Esophagus (tissue), 2 donors: ENCODE results near the gene ABHD12. TPM values are rescaled to one million over a fixed set of nuclear protein-coding genes. Genes with fewer than 3 reads are reported as not detected.

Experiments used
- H3K27ac ChIP-seq, 2 donors: one replicate each; pipeline ENCODE4 v1.5.1; 2013; ENCODE audit warnings: low read depth in 2 of 2, mild to moderate bottlenecking in 2 of 2, inconsistent platforms in 1 of 2, low read length in 1 of 2, moderate library complexity in 1 of 2
- H3K27me3 ChIP-seq, 2 donors: one replicate each; pipeline ENCODE4 v1.6.1; 2013; ENCODE audit warnings: low read length in 2 of 2, control low read depth in 1 of 2, mild to moderate bottlenecking in 1 of 2; ENCODE audit not compliant: insufficient read depth in 2 of 2, control insufficient read depth in 1 of 2
- H3K36me3 ChIP-seq, 2 donors: one replicate each; pipeline ENCODE4 v1.6.1; 2013; ENCODE audit warnings: low read length in 1 of 2; ENCODE audit not compliant: control insufficient read depth in 2 of 2, insufficient read depth in 2 of 2
- H3K4me1 ChIP-seq, 2 donors: one replicate each; pipeline ENCODE4 v1.6.1; 2013; ENCODE audit warnings: low read length in 1 of 2; ENCODE audit not compliant: control insufficient read depth in 2 of 2, insufficient read depth in 2 of 2
- H3K4me3 ChIP-seq, 2 donors: one replicate each; pipeline ENCODE4 v1.5.1; 2013; ENCODE audit warnings: low read length in 2 of 2, mild to moderate bottlenecking in 2 of 2, low read depth in 1 of 2, moderate library complexity in 1 of 2
- H3K9me3 ChIP-seq, 2 donors: one replicate each; pipeline ENCODE4 v1.6.1; 2013; ENCODE audit warnings: mild to moderate bottlenecking in 2 of 2, low read depth in 1 of 2, low read length in 1 of 2, moderate library complexity in 1 of 2; ENCODE audit not compliant: control insufficient read depth in 2 of 2, insufficient read depth in 1 of 2
- WGBS, 2 donors: extraction: QIAGEN DNeasy Blood & Tissue Kit; methylation state at CpG; one replicate each; pipeline ENCODE4 v1.1.7; 2013; 5-methylcytosine and 5-hydroxymethylcytosine counted together
- polyA plus RNA-seq, 2 donors: library from polyadenylated mRNA; stranded (reverse); fragments of 200-250 nt; gene quantifications; one replicate each; pipeline ENCODE4 v1.2.3, GENCODE V29; 2013
- donor health status: healthy with polysubstance abuse.
- donor health status: Bipolar disorder and iron deficiency.

ABHD12 gene
- polyA plus RNA-seq, 2 donors = 36.9 to 42.3 TPM

- no peaks in the 10 kb centered on the region for H3K27me3 ChIP-seq
- H3K9me3 ChIP-seq = no peaks in the 10 kb centered on the region
- peak overlapping the region; percentile 78 to 93 for H3K4me3 ChIP-seq
- H3K4me1 ChIP-seq = no peaks in the 10 kb centered on the region
- H3K27ac ChIP-seq = peak overlapping the region; percentile 90 to 98
- 0% methylated on average over 41 to 67 of the region's 67 CpGs for WGBS, 2 donors
- no peaks in the 10 kb centered on the region for H3K36me3 ChIP-seq
These were observed 637 bp downstream of the ABHD12 start for GRCh38 chr20:25389858-25390537.

GRCh38 chr20:25389401-25389857, 1.2 kb downstream of the ABHD12 start:
- peak overlapping the region; percentile 78 to 93 for H3K4me3 ChIP-seq
- no peaks in the 10 kb centered on the region for H3K27me3 ChIP-seq
- H3K4me1 ChIP-seq = no peaks in the 10 kb centered on the region
- peak overlapping the region; percentile 90 to 98 for H3K27ac ChIP-seq
- H3K36me3 ChIP-seq = no peaks in the 10 kb centered on the region
- H3K9me3 ChIP-seq = no peaks in the 10 kb centered on the region
- WGBS, 2 donors = 15 to 17% methylated on average over 19 of the region's 19 CpGs

- H3K27me3 ChIP-seq = no peaks in the 10 kb centered on the region
- no peaks in the 10 kb centered on the region for H3K9me3 ChIP-seq
- WGBS, 2 donors = 85 to 88% methylated on average over 5 of the region's 5 CpGs
- peaks cover 0 to 8% of the 10 kb centered on the region in 2 donors for H3K4me1 ChIP-seq
- H3K27ac ChIP-seq = no peak overlapping the region
- H3K4me3 ChIP-seq = no peak overlapping the region
- H3K36me3 ChIP-seq = peaks cover 0 to 4% of the 10 kb centered on the region in 2 donors
These were observed 7.8 kb downstream of the ABHD12 start for GRCh38 chr20:25382704-25383370.

GRCh38 chr20:25380945-25381614, 9.6 kb downstream of the ABHD12 start:
- 89 to 91% methylated on average over 7 of the region's 7 CpGs for WGBS, 2 donors
- Histone ChIP-seq H3K27ac (no peak overlapping the region), H3K9me3 (no peaks in the 10 kb centered on the region), H3K36me3 (peaks cover 0 to 4% of the 10 kb centered on the region in 2 donors), H3K4me3 (no peak overlapping the region), H3K4me1 (peaks cover 0 to 8% of the 10 kb centered on the region in 2 donors), H3K27me3 (no peaks in the 10 kb centered on the region)

GRCh38 chr20:25378884-25379733, 11.5 kb downstream of the ABHD12 start:
- peaks cover 0 to 4% of the 10 kb centered on the region in 2 donors for H3K36me3 ChIP-seq
- no peak overlapping the region for H3K4me3 ChIP-seq
- peaks cover 0 to 8% of the 10 kb centered on the region in 2 donors for H3K4me1 ChIP-seq
- no peaks in the 10 kb centered on the region for H3K9me3 ChIP-seq
- no peaks in the 10 kb centered on the region for H3K27me3 ChIP-seq
- H3K27ac ChIP-seq = no peak overlapping the region
- 89 to 94% methylated on average over 10 of the region's 10 CpGs for WGBS, 2 donors

GRCh38 chr20:25378189-25378883, 12.3 kb downstream of the ABHD12 start:
- no peaks in the 10 kb centered on the region for H3K27me3 ChIP-seq
- no peak overlapping the region for H3K27ac ChIP-seq
- peaks cover 0 to 8% of the 10 kb centered on the region in 2 donors for H3K4me1 ChIP-seq
- 86 to 97% methylated on average over 5 of the region's 5 CpGs for WGBS, 2 donors
- H3K9me3 ChIP-seq = no peaks in the 10 kb centered on the region
- no peak overlapping the region for H3K4me3 ChIP-seq
- H3K36me3 ChIP-seq = peaks cover 0 to 4% of the 10 kb centered on the region in 2 donors

- WGBS, 2 donors = 91% methylated on average over 2 of the region's 2 CpGs
These were observed 13.7 kb downstream of the ABHD12 start for GRCh38 chr20:25376886-25377285.

GRCh38 chr20:25376236-25376635, 14.4 kb downstream of the ABHD12 start:
- H3K27ac ChIP-seq = no peak overlapping the region
- WGBS, 2 donors = 93% methylated on average over 4 of the region's 4 CpGs
- H3K27me3 ChIP-seq = no peaks in the 10 kb centered on the region
- H3K9me3 ChIP-seq = no peaks in the 10 kb centered on the region
- peaks cover 0 to 3% of the 10 kb centered on the region in 2 donors for H3K4me1 ChIP-seq
- no peaks in the 10 kb centered on the region for H3K36me3 ChIP-seq
- no peak overlapping the region for H3K4me3 ChIP-seq

More at GRCh38 chr20:25376886-25377285, 13.7 kb downstream of the ABHD12 start:
- H3K36me3 ChIP-seq = peaks cover 0 to 2% of the 10 kb centered on the region in 2 donors
- no peak overlapping the region for H3K4me3 ChIP-seq
- H3K4me1 ChIP-seq = peaks cover 0 to 6% of the 10 kb centered on the region in 2 donors
- H3K27me3 ChIP-seq = no peaks in the 10 kb centered on the region
- no peaks in the 10 kb centered on the region for H3K9me3 ChIP-seq
- no peak overlapping the region for H3K27ac ChIP-seq
